Keratinocyte (primary cell): ENCODE measurements around the gene AZU1. TPM values are rescaled to one million over a fixed set of nuclear protein-coding genes. Genes with fewer than 3 reads are reported as not detected.

Source experiments
- DNase-seq: peaks from one replicate; pipeline ENCODE4 v3.0.0-alpha.2; 2011; ENCODE audit warnings: low read depth, missing footprints, low spot score
- FAIRE-seq: peaks from 2 replicates; lab custom pipeline; 2011; peaks lifted over from hg19 to GRCh38; lab: Jason Lieb, UNC
- H2AFZ ChIP-seq: 2 replicates; pipeline ENCODE4 v1.6.0; 2012; ENCODE audit warnings: low read length, control low read depth, inconsistent platforms; ENCODE audit not compliant: control insufficient read depth
- H3K27ac ChIP-seq: 2 replicates; pipeline ENCODE4 v1.5.1; 2011; ENCODE audit warnings: low read length; ENCODE audit not compliant: control insufficient read depth, insufficient read depth
- H3K27me3 ChIP-seq: 3 replicates; pipeline ENCODE4 v1.6.0; 2011; ENCODE audit warnings: low read length; ENCODE audit not compliant: control insufficient read depth, insufficient read depth; ENCODE audit errors: extremely low read depth
- H3K36me3 ChIP-seq, 2 experiments: 2 replicates in 1 of 2; 3 replicates in 1 of 2; pipeline ENCODE4 v1.5.1; 2011; ENCODE audit warnings: low read length in 2 of 2, mild to moderate bottlenecking in 1 of 2; ENCODE audit not compliant: control insufficient read depth in 2 of 2, insufficient read depth in 2 of 2; ENCODE audit errors: extremely low read depth in 1 of 2
- H3K4me1 ChIP-seq: 3 replicates; pipeline ENCODE4 v1.5.1; 2011; ENCODE audit warnings: low read length; ENCODE audit not compliant: control insufficient read depth, insufficient read depth; ENCODE audit errors: extremely low read depth
- H3K4me2 ChIP-seq: 3 replicates; pipeline ENCODE4 v1.6.0; 2011; ENCODE audit warnings: low read depth, low read length; ENCODE audit not compliant: control insufficient read depth, insufficient read depth; ENCODE audit errors: extremely low read depth
- H3K4me3 ChIP-seq, 3 experiments: fragments of 200-600 bp in 1 of 3; sonication (generic) in 1 of 3; 2 replicates in 2 of 3; 3 replicates in 1 of 3; pipeline ENCODE4 v1.5.1; 2011 to 2016; ENCODE audit warnings: low read length in 3 of 3, mild to moderate bottlenecking in 3 of 3, control low read depth in 2 of 3, inconsistent platforms in 1 of 3, low read depth in 1 of 3, mixed read lengths in 1 of 3, mixed run types in 1 of 3, moderate library complexity in 1 of 3; ENCODE audit not compliant: control insufficient read depth in 2 of 3, insufficient read depth in 2 of 3; ENCODE audit errors: extremely low read depth in 1 of 3
- H3K79me2 ChIP-seq: 2 replicates; pipeline ENCODE4 v1.6.0; 2012; ENCODE audit warnings: low read length; ENCODE audit not compliant: control insufficient read depth, insufficient read depth
- H3K9ac ChIP-seq: 3 replicates; pipeline ENCODE4 v1.6.0; 2011; ENCODE audit warnings: low read length; ENCODE audit not compliant: control insufficient read depth, insufficient read depth; ENCODE audit errors: extremely low read depth
- H3K9me1 ChIP-seq: 3 replicates; pipeline ENCODE4 v1.6.0; 2011; ENCODE audit warnings: low read length; ENCODE audit not compliant: control insufficient read depth, insufficient read depth; ENCODE audit errors: extremely low read depth
- H3K9me3 ChIP-seq: 2 replicates; pipeline ENCODE4 v1.5.1; 2012; ENCODE audit warnings: low read depth, low read length; ENCODE audit not compliant: control insufficient read depth
- H4K20me1 ChIP-seq: 3 replicates; pipeline ENCODE4 v1.6.0; 2011; ENCODE audit warnings: low read length; ENCODE audit not compliant: control insufficient read depth, insufficient read depth; ENCODE audit errors: extremely low read depth
- CTCF ChIP-seq, 3 experiments: IDR thresholded peaks in 1 of 3; conservative IDR thresholded peaks in 1 of 3; optimal IDR thresholded peaks in 1 of 3; 2 replicates in 2 of 3; 3 replicates in 1 of 3; pipeline versions ENCODE3 to v1.5.1; 2011; ENCODE audit warnings: low read length in 3 of 3, mild to moderate bottlenecking in 3 of 3, moderate library complexity in 2 of 3, control low read depth in 1 of 3, inconsistent platforms in 1 of 3; ENCODE audit not compliant: insufficient read depth in 2 of 3; ENCODE audit errors: extremely low read depth in 1 of 3
- EZH2 ChIP-seq: IDR thresholded peaks from one replicate; pipeline ENCODE4 v1.6.1; 2012; ENCODE audit warnings: inconsistent platforms, mild to moderate bottlenecking, low read length, moderate library complexity
- dilution Hi-C: fragments of 300-500 bp; cut with MboI; formaldehyde crosslinking; loops from one replicate; pipeline ENCODE4 v1.7.0; 2020; ENCODE audit warnings: low sequenced_read_pairs; ENCODE audit not compliant: extremely low pct_ligation_motif_present
- polyA plus RNA-seq, 5 experiments: library from polyadenylated mRNA; depleted of rRNA in 3 of 5; stranded (reverse) in 3 of 5; stranded (forward) in 1 of 5; unstranded in 1 of 5; fragments of >200 nt; gene quantifications; 1 replicate in 1 of 5; 2 replicates in 3 of 5; 3 replicates in 1 of 5; pipeline versions ENCODE4 v1.2.1 to v1.2.3, GENCODE V29; 2011 to 2012; ENCODE audit warnings: missing spikeins in 2 of 5, low read depth in 1 of 5, low replicate concordance in 1 of 5

The AZU1 gene
- polyA plus RNA-seq, 1 donor (not counting 4 experiments of a cell fraction or from before 2014, with no cell fraction given) = not detected

GRCh38 chr19:791567-792305, 35.9 kb upstream of the AZU1 start:
- TF ChIP-seq CTCF (optimal IDR thresholded peaks at IDR 0.05 in 1 of 3, IDR thresholded peaks at IDR 0.05 in 1 of 3, conservative IDR thresholded peaks at IDR 0.05 in 1 of 3; ENCODE audit: extremely low read depth in 1 of 3, insufficient read depth in 2 of 3, low read length in 3 of 3) = no peak
- TF ChIP-seq EZH2 = no peak
- Histone ChIP-seq H4K20me1 (no peaks in the 10 kb centered on the region), H2AFZ (no peak overlapping the region), H3K4me3 (no peak overlapping the region), H3K9me3 (no peaks in the 10 kb centered on the region), H3K79me2 (no peaks in the 10 kb centered on the region), H3K9me1 (no peaks in the 10 kb centered on the region), H3K4me2 (no peak overlapping the region), H3K36me3 (no peaks in the 10 kb centered on the region), H3K9ac (no peak overlapping the region), H3K27ac (no peak overlapping the region), H3K4me1 (peaks cover 16% of the 10 kb centered on the region), H3K27me3 (no peaks in the 10 kb centered on the region)
- DNase-seq (no peak), FAIRE-seq (no peak)
- dilution Hi-C loops = no loop called here

GRCh38 chr19:792306-792885, 35.2 kb upstream of the AZU1 start:
- H3K36me3 ChIP-seq = no peaks in the 10 kb centered on the region
- no peaks in the 10 kb centered on the region for H3K79me2 ChIP-seq
- no peaks in the 10 kb centered on the region for H3K27me3 ChIP-seq
- no peaks in the 10 kb centered on the region for H3K9me1 ChIP-seq
- H3K4me2 ChIP-seq = no peak overlapping the region
- H3K4me3 ChIP-seq = no peak overlapping the region
- TF ChIP-seq CTCF (optimal IDR thresholded peaks at IDR 0.05 in 1 of 3, IDR thresholded peaks at IDR 0.05 in 1 of 3, conservative IDR thresholded peaks at IDR 0.05 in 1 of 3; ENCODE audit: extremely low read depth in 1 of 3, insufficient read depth in 2 of 3, low read length in 3 of 3) (no peak), EZH2 (no peak)
- no peak for DNase-seq
- H2AFZ ChIP-seq = no peak overlapping the region
- no peak overlapping the region for H3K9ac ChIP-seq
- no peak overlapping the region for H3K27ac ChIP-seq
- H3K9me3 ChIP-seq = no peaks in the 10 kb centered on the region
- no peak for FAIRE-seq
- H4K20me1 ChIP-seq = no peaks in the 10 kb centered on the region
- dilution Hi-C loops = no loop called here
- H3K4me1 ChIP-seq = peaks cover 16% of the 10 kb centered on the region
